ENCODE data around the gene C1QTNF3. TPM values are rescaled to one million over a fixed set of nuclear protein-coding genes. Genes with fewer than 3 reads are reported as not detected.

C1QTNF3 gene
- total and polyA plus RNA-seq, 2 donors (not counting 3 experiments of a cell fraction or from before 2014, with no cell fraction given) = 1.6 TPM

GRCh38 chr5:33984178-33984577 lies 58.8 kb downstream of the C1QTNF3 start:
- CTCF ChIA-PET = no interaction called here
- intact Hi-C loops (cut with micrococcal nuclease) (no loop called here), dilution Hi-C loops (cut with MboI; ENCODE audit: extremely low pct_ligation_motif_present, low sequenced_read_pairs) (no loop called here)
- peaks cover 0 to 6% of the 10 kb centered on the region in 2 experiments for H3K36me3 ChIP-seq (ENCODE audit: control insufficient read depth in 2 of 2, extremely low read depth in 1 of 2, insufficient read depth in 2 of 2, low read length in 2 of 2)
- BruUV-seq (replicated peaks) = no TSS peak
- H2AFZ ChIP-seq (ENCODE audit: low read depth, low read length) = no peak overlapping the region
- no peaks in the 10 kb centered on the region for H3K27me3 ChIP-seq (ENCODE audit: control insufficient read depth in 2 of 2, insufficient read depth in 2 of 2, low read length in 2 of 2)
- no peak for FAIRE-seq
- no peaks in the 10 kb centered on the region for H3K4me1 ChIP-seq (ENCODE audit: control insufficient read depth, extremely low read depth, insufficient read depth, low read length)
- no peak overlapping the region for H3K27ac ChIP-seq (ENCODE audit: insufficient read depth, low read depth, low read length)
- no peak overlapping the region for H3K4me3 ChIP-seq (replicated peaks in 1 of 3; ENCODE audit: insufficient read depth in 1 of 3, low read depth in 1 of 3, low read length in 3 of 3)
- no peaks in the 10 kb centered on the region for H4K20me1 ChIP-seq (replicated peaks; ENCODE audit: control insufficient read depth, extremely low read depth, insufficient read depth, low read length)
- no peak for DNase-seq (ENCODE audit: low read depth, low spot score)
- no peak overlapping the region for H3K4me2 ChIP-seq (ENCODE audit: insufficient read depth, low read length)
- H3K9ac ChIP-seq (replicated peaks; ENCODE audit: extremely low read depth, insufficient read depth, low read length) = no peak overlapping the region
- no peaks in the 10 kb centered on the region for H3K9me1 ChIP-seq (replicated peaks; ENCODE audit: control insufficient read depth, extremely low read depth, insufficient read depth, low read length)
- POLR2A ChIA-PET = no interaction called here
- H3K79me2 ChIP-seq (ENCODE audit: control insufficient read depth, insufficient read depth, low read length) = no peaks in the 10 kb centered on the region
- TF ChIP-seq POLR2A (IDR thresholded peaks at IDR 0.05; ENCODE audit: low read depth, low read length) (no peak), GATA2 (IDR thresholded peaks at IDR 0.05; ENCODE audit: insufficient read depth, insufficient read length, low read depth, low read length) (no peak), POLR2AphosphoS5 (IDR thresholded peaks at IDR 0.05; ENCODE audit: insufficient read depth, low read depth, low read length) (no peak), CTCF (IDR thresholded peaks at IDR 0.05; ENCODE audit: extremely low read depth in 1 of 2, insufficient read depth in 1 of 2, low read depth in 1 of 2, low read length in 2 of 2) (no peak), FOS (IDR thresholded peaks at IDR 0.05; ENCODE audit: borderline replicate concordance, insufficient read depth, low read length) (no peak), EZH2 (IDR thresholded peaks at IDR 0.05; ENCODE audit: borderline replicate concordance, low read depth, low read length, severe bottlenecking) (no peak), JUN (IDR thresholded peaks at IDR 0.05; ENCODE audit: borderline replicate concordance, insufficient read depth, insufficient read length, low read depth) (no peak), MAX (IDR thresholded peaks at IDR 0.05; ENCODE audit: insufficient read depth, insufficient read length) (no peak), MYC (IDR thresholded peaks at IDR 0.05; ENCODE audit: low read depth, low read length) (no peak)
- no peaks in the 10 kb centered on the region for H3K9me3 ChIP-seq (replicated peaks; ENCODE audit: control insufficient read depth, insufficient read depth, low read length)
